ENCODE results near the gene ZNF438.

ZNF438 gene

GRCh38 chr10:31014161-31014875, 17.3 kb downstream of the ZNF438 start:
- DNase-seq (ENCODE audit: low read depth): no peak

DNA sequence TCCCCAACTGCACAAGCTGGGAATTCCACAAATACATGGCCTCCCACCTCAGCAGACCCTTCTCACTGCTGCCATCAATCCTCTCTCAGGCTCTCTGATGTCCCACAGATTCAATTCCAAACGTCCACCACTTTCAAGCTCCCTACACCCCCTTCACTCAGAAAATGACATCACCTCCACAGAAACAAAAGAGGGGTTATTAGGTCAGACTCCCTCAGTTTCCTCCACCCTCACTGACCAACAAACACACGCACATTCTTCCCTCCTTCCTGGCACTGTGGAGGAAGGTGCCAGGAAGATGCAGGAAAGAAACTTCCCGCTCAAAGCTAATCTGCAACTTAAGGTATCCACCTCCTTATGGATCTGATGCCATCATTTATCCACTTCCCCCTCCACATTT, 18.3 kb downstream of the ZNF438 start:
- DNase-seq (ENCODE audit: low read depth): no peak

GRCh38 chr10:31011665-31012022, 20.0 kb downstream of the ZNF438 start:
- peak; percentile 61 for DNase-seq (ENCODE audit: low read depth)

DNA sequence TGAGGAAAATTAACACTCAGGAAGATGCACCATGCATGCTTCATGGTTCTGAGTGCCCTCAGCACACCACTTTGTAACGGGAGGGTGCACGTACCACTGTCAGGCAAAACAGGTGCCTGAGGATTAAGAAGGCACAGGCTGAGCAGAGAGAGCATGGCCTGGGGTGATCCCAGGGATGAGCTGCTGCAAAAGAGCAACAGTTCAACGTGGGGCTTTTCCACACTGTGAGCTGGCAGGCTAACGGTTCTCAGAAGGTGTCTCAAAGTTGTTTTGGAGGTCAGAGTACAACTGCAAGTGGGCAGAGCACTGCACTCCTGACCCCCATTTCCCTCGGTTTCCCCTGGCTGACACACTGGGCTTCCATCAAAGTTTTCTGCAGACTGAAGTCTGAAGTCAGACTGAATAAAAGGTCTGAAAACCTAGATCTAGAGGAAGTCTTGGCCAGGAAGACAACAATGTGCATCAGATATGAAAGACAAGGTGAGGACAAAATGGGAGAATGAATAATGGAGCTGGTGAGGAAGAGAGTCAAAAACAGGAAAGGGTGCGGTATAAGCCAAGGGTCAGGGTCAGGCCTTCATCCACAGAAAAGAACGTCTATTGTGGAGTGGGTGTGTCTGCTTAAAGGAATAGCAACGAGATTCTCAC, 20.5 kb downstream of the ZNF438 start:
- no peak for DNase-seq (ENCODE audit: low read depth)

GRCh38 chr10:31010062-31010461, 21.6 kb downstream of the ZNF438 start:
- no peak for DNase-seq (ENCODE audit: low read depth)

- DNase-seq (ENCODE audit: low read depth): no peak
These were observed 25.8 kb downstream of the ZNF438 start for GRCh38 chr10:31005895-31006294.

DNA sequence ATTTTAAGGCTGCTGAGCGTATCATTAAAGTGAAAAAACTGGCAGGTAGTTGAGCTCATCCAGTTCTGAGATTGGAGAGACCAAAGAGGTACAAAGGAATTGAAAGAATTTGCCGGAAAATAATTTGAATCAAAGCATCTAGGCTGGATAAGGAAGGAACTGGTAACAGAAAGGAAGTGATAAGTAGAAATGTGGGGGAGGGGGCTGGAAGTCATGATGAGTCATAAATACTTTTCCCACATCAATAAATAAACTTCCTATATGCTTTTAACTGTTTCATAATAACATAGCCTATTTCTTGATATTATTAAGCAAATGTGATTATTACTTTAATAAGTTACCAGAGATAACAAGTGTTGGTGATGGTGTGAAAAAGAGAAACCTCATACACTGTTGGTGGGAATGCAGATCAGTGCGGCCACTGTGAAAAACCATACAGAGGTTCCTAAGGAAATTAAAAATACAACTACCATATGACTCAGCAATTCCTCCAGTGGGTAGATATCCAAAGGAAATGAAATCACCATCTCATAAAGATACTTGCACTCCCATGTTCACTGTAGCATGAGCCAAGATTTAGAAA, 27.0 kb downstream of the ZNF438 start:
- peak; percentile 90 for DNase-seq (ENCODE audit: low read depth)

DNA sequence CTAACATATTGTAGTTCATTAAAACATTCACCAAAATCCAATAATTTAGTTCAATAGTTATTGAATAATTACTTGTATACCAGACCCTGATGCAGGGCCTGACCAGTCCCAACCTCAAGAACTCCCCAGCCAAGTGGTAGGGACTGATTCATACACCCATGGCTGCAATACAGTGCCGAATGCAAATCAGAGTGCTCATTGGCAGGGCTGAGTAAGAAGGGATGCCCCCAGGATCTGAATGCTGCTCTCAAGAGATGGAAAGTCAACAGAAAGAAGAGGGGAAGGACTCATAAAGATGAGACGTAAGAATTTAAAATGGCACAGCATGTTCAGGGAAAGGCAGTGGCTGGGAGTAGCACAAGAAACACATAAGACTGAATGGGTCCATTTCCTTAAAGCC, 29.9 kb downstream of the ZNF438 start:
- DNase-seq (ENCODE audit: low read depth): no peak

DNA sequence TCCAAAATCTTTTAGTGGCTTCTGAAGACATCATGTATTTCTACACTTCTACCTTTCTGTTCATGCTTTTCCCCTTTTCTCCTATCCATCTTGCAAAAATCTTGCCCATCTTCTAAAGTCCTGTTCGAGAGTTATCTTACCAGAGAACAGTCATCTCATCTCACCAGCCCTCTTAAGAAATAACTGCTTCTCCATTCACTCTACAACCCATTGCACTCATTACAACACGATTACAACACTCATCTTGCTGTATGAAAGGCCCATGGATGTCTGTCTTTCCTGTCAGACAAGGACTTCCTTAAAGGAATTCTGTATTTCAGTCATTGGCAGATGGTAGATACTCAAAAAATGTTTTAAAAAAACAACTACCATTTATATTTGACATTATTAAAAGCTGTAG, 30.8 kb downstream of the ZNF438 start:
- peak; percentile 3 for DNase-seq (ENCODE audit: low read depth)

DNA sequence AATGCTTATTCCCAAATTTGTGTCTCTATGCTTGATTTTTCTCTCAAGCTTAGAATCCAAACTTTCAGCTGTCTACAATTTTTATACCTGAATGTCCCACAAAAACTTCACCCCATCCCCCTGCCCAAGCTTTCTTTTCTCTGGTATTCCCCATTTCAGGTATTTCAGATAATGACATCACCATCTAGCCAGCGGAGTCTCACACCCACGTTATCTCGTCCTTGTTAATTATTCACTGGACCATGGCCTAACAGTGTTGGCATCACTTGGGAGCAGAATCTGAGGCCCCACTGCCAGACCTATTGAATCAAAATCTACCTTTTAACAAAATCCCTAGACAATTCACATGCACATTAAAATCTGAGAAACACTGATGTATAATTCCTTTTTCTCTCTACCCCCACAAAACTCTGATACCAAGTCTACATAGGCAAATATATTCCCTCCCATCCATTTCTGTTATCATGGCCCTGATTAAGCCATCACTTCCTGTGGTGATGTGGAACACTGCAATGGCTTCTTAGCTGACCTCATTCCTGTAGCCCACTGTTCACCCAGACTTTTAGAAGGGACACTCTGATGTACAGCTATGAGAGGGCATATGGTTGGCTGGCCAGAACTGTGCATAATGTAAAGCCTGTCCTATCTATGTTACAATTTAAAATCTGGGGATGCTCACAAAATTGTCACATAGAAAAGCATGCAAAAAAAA, 31.4 kb downstream of the ZNF438 start:
- no peak for DNase-seq (ENCODE audit: low read depth)

DNA sequence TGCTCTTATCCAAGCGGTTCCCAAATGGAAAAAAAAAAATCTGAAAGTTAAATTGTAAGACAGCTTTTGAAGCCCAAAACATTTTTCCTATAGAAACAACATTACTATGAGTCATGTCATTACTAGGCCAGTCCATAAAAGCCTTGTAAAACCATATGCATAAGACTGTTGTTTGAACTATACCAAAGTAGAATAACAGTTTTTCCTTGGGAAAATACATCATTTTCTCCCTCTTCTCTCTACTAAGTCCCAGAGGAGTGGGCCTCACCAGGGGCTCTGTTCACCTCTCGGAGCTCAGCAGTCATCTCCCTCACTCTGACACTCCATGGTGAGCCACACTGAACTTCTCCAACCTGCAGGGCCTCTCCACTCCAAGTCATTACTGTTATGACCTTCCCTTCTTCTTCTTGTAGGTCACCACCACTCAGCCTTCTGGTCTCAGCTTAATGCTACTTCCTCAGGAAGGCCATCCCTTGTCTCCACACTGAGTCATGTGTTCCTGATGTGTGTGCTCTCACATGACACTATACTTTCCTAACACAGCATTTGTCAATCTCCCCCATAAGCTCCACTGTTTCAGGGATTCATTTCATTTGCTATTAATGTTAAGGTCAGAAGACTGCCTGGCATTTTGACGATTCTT, 32.5 kb downstream of the ZNF438 start:
- peak; percentile 59 for DNase-seq (ENCODE audit: low read depth)

- DNase-seq (ENCODE audit: low read depth): no peak
These were observed 34.0 kb downstream of the ZNF438 start for GRCh38 chr10:30997536-30998235.

GRCh38 chr10:30996481-30997005, 35.1 kb downstream of the ZNF438 start:
- DNase-seq (ENCODE audit: low read depth): peak; percentile 8

DNA sequence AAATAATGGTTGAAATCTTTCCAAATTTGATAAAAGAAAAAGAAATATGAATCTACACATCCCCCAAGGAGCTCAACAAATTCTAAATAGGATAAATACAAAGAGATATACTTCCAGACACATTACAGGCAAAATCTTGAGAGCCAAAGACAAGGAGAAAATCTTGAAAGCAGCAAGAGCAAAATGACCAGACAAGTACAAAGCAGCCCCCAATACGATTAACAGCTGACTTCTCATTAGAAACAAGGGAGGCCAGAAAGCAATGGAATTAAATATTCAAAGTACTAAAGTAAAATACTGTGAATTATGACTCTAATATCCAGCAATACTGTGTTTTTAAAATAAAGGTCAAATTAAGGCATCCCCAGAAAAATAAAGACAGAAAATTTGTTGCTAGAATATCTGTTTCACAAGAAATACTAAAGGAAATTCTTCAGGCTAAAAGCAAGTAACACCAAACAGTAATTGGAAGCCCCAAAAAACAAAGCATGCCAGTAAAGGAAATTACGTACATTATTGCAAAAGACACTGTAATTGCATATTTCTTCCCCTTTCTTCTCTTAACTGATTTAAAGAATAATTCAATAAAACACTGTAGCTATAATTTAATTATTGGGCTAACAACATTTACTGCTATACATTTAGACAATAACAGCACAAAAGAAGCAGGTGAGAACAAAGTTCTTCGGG, 36.4 kb downstream of the ZNF438 start:
- no peak for DNase-seq (ENCODE audit: low read depth)

DNA sequence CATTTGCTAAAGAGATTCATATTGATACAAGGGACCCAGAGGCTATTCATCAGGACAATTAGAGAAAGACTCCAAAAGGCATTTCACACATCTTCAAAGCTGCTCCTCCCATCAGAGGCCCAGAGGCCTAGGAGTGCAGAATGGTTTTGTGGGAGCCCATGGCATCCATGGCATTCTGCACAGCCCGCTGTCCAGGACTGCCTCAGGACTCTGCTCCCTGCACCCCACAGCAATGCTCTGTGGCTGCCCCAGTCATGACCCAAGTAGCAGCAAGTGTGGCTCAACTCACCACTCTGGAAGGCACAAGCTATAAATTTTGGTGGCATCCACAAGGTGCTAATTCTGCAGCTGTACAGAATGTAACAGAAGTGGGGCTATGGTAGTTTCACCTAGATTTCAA, 38.5 kb downstream of the ZNF438 start:
- DNase-seq (ENCODE audit: low read depth): peak; percentile 32

DNA sequence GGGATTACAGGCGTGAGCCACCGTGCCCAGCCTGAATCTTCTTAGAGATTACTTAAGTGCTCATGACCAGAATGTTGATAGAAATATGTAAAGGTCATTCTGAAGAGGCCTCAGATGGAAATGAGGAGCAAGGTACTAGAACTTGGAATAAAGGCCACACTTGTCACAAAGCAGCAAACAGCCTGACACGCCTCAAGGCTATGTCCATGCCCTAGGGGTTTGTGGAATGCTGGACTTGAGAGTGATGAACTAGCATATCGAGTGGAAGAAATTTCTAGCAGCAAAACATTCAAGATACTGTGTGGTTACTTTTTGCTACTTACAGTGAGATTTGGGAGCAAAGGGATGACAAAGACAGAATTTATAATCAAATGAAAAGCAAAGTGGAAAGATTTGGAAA, 39.0 kb downstream of the ZNF438 start:
- DNase-seq (ENCODE audit: low read depth): peak; percentile 11

DNA sequence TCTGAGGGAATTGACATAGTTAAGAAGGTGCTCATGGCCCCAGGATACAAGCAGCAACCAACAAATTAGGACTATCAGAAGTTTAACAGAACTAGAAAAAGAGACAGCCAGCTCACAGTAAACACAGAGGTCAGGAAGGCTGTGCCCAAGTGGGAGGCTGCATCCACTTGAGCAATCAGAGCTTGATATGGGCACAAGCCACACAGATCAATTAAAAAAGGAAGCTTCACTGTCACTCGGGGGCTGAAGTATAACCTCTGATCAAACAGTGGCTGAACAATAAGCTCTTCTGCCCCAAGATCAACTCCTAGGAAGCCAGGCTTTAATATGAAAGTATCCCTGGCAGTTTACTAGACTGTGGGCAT, 40.0 kb downstream of the ZNF438 start:
- no peak for DNase-seq (ENCODE audit: low read depth)

DNA sequence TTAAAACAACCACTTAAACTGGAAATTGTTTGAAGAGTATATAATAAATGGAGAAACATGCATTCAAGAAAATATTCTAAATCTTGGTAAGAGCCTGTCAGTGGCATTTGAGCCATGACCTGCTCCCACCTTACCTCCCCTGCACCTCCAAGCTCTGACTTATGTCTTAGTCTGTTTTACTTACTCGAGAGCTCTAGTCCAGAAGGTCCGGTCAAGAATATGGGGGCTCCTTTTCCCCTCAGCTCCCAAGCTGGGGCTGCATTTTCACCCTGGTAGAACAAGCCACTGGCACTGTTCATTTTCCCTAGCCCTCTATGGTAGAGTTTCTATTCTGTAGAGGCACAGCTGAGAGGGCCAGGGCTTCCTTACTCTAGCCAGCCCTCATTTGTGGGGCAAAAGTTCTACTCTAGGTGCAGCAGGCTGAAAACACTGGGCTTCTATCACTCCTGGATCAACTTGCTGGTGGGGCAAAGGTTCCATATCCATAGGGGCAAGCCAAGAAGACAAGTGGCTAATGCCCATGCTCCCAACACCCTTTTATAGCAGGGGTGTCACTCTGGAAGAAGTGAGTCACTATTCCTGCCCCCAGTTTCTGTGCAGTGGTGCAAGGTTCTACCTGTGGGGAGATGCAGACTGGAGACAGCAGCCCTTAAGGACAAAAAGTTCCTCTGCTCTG, 40.6 kb downstream of the ZNF438 start:
- no peak for DNase-seq (ENCODE audit: low read depth)

GRCh38 chr10:30990351-30990750, 41.3 kb downstream of the ZNF438 start:
- no peak for DNase-seq (ENCODE audit: low read depth)

- DNase-seq (ENCODE audit: low read depth): no peak
These were observed 42.7 kb downstream of the ZNF438 start for GRCh38 chr10:30988831-30989435.

Data from EH (cell line).